A549 (cell line): ENCODE data around the gene CNPY4. TPM values are rescaled to one million over a fixed set of nuclear protein-coding genes. Genes with fewer than 3 reads are reported as not detected.

Experiments used
- ATAC-seq, 2 experiments: fragments of 200-7000 bp in 1 of 2; fragments of >200 bp in 1 of 2; cut with Nextera tagmentation in 1 of 2; cut with Tn5 transposase in 1 of 2; 3 replicates each; pipeline versions ENCODE4 v1.8.0 to v1.9.1; 2018 to 2020; ENCODE audit warnings: mild to moderate bottlenecking in 1 of 2, moderate library complexity in 1 of 2
- CTCF ChIA-PET: fragments of 300-600 bp; sonication (Branson Sonifier 250); formaldehyde crosslinking; extraction: SDS; loops from one replicate; lab custom pipeline; 2021; ENCODE audit warnings: antibody characterized with exemption, inconsistent platforms; lab: Yijun Ruan, JAX
- POLR2A ChIA-PET: fragments of 350-600 bp; formaldehyde crosslinking; extraction: SDS; loops from one replicate; lab custom pipeline; 2021; ENCODE audit warnings: antibody characterized with exemption, inconsistent platforms; lab: Yijun Ruan, JAX
- DNase-seq, 2 experiments: peaks; one replicate each; pipeline versions ENCODE4 v3.0.0 to v3.0.0-alpha.2; 2011 to 2016; ENCODE audit warnings: low read depth in 1 of 2, low spot score in 1 of 2
- FAIRE-seq: peaks from 2 replicates; lab custom pipeline; 2011; peaks lifted over from hg19 to GRCh38; lab: Jason Lieb, UNC
- H3K27ac ChIP-seq, 2 experiments: fragments of >200 bp; sonication (Bioruptor Twin); formaldehyde crosslinking; 3 replicates each; pipeline ENCODE4 v1.5.1; 2016 to 2017
- H3K4me1 ChIP-seq: fragments of >200 bp; sonication (Bioruptor Twin); formaldehyde crosslinking; 3 replicates; pipeline ENCODE4 v1.6.1; 2016
- H3K4me2 ChIP-seq: fragments of >200 bp; sonication (Bioruptor Twin); formaldehyde crosslinking; 3 replicates; pipeline ENCODE4 v1.6.1; 2016
- H3K4me3 ChIP-seq: fragments of >200 bp; sonication (Bioruptor Twin); formaldehyde crosslinking; 3 replicates; pipeline ENCODE4 v1.5.1; 2016
- H3K9me3 ChIP-seq: fragments of >200 bp; sonication (Bioruptor Twin); formaldehyde crosslinking; 3 replicates; pipeline ENCODE4 v1.6.1; 2016
- BHLHE40 ChIP-seq: IDR thresholded peaks from 2 replicates; pipeline ENCODE4 v1.6.1; 2012; ENCODE audit warnings: low read depth, low read length, inconsistent platforms
- CBX2 ChIP-seq: fragments of 200-600 bp; sonication (generic); IDR thresholded peaks from 2 replicates; pipeline ENCODE4 v1.6.1; 2016; ENCODE audit warnings: low read depth, mild to moderate bottlenecking, borderline replicate concordance
- CHD2 ChIP-seq: fragments of 150-350 bp; IDR thresholded peaks from 2 replicates; pipeline ENCODE4 v1.6.1; 2014; ENCODE audit warnings: low read length; ENCODE audit not compliant: partially characterized antibody
- CHD4 ChIP-seq: fragments of 200-600 bp; sonication (generic); IDR thresholded peaks from 2 replicates; pipeline ENCODE4 v1.6.1; 2016; ENCODE audit warnings: antibody characterized with exemption, mild to moderate bottlenecking, borderline replicate concordance
- CTCF ChIP-seq: fragments of >200 bp; sonication (Bioruptor Twin); formaldehyde crosslinking; IDR thresholded peaks from 3 replicates; pipeline ENCODE4 v1.5.1; 2016
- E2F6 ChIP-seq: IDR thresholded peaks from 2 replicates; pipeline ENCODE4 v1.6.1; 2012; ENCODE audit warnings: low read depth, borderline replicate concordance
- EHF ChIP-seq: fragments of 250-450 bp; sonication (Bioruptor Pico); IDR thresholded peaks from 2 replicates; pipeline ENCODE4 v1.5.0; 2020; ENCODE audit warnings: mild to moderate bottlenecking
- EHMT2 ChIP-seq: fragments of 200-600 bp; sonication (generic); IDR thresholded peaks from 2 replicates; pipeline ENCODE4 v1.6.1; 2016; ENCODE audit warnings: antibody characterized with exemption, low read depth, mild to moderate bottlenecking, moderate library complexity
- EP300 ChIP-seq, 2 experiments: fragments of >200 bp; sonication (Bioruptor Twin); formaldehyde crosslinking; IDR thresholded peaks; 2 replicates in 1 of 2; 3 replicates in 1 of 2; pipeline ENCODE4 v1.6.1; 2016 to 2017
- ESRRA ChIP-seq: fragments of 150-350 bp; IDR thresholded peaks from 2 replicates; pipeline ENCODE4 v1.6.1; 2014; ENCODE audit warnings: mild to moderate bottlenecking, low read length, borderline replicate concordance
- FOSB ChIP-seq: fragments of 250-450 bp; sonication (Bioruptor Pico); IDR thresholded peaks from 2 replicates; pipeline ENCODE4 v1.5.0; 2020; ENCODE audit warnings: mild to moderate bottlenecking, moderate library complexity
- FOXS1 ChIP-seq: fragments of 250-450 bp; sonication (Bioruptor Pico); IDR thresholded peaks from 2 replicates; pipeline ENCODE4 v1.5.0; 2020; ENCODE audit warnings: mild to moderate bottlenecking, moderate library complexity
- GATA3 ChIP-seq: IDR thresholded peaks from 2 replicates; pipeline ENCODE4 v1.6.1; 2012; ENCODE audit warnings: borderline replicate concordance
- HDAC2 ChIP-seq: fragments of 200-600 bp; sonication (generic); IDR thresholded peaks from 2 replicates; pipeline ENCODE4 v1.6.1; 2016
- HOXA7 ChIP-seq: fragments of 250-450 bp; sonication (Bioruptor Pico); IDR thresholded peaks from 2 replicates; pipeline ENCODE4 v1.5.0; 2020; ENCODE audit warnings: mild to moderate bottlenecking, moderate library complexity
- HOXB13 ChIP-seq: fragments of 250-450 bp; sonication (Bioruptor Pico); IDR thresholded peaks from 2 replicates; pipeline ENCODE4 v1.5.0; 2020; ENCODE audit warnings: low read depth, mild to moderate bottlenecking, moderate library complexity
- HOXB5 ChIP-seq: fragments of 250-450 bp; sonication (Bioruptor Pico); IDR thresholded peaks from 2 replicates; pipeline ENCODE4 v1.5.0; 2020; ENCODE audit warnings: mild to moderate bottlenecking, moderate library complexity
- JUN ChIP-seq, 2 experiments: fragments of >200 bp; sonication (Bioruptor Twin); formaldehyde crosslinking; IDR thresholded peaks; 2 replicates in 1 of 2; 3 replicates in 1 of 2; pipeline ENCODE4 v1.6.1; 2016 to 2017
- JUNB ChIP-seq: fragments of >200 bp; sonication (Bioruptor Twin); formaldehyde crosslinking; IDR thresholded peaks from 2 replicates; pipeline ENCODE4 v1.6.1; 2016
- KDM5A ChIP-seq: fragments of 200-600 bp; sonication (generic); IDR thresholded peaks from 2 replicates; pipeline ENCODE4 v1.6.1; 2016; ENCODE audit warnings: antibody characterized with exemption, mild to moderate bottlenecking
- MAFK ChIP-seq: fragments of 450-650 bp; IDR thresholded peaks from 2 replicates; pipeline ENCODE4 v1.6.1; 2014; ENCODE audit not compliant: partially characterized antibody
- MAZ ChIP-seq: fragments of 150-350 bp; IDR thresholded peaks from 2 replicates; pipeline ENCODE4 v1.6.1; 2014; ENCODE audit warnings: antibody characterized with exemption, low read depth, low read length, borderline replicate concordance
- MYC ChIP-seq: IDR thresholded peaks from 2 replicates; pipeline ENCODE4 v1.6.1; 2012; ENCODE audit warnings: mild to moderate bottlenecking, inconsistent platforms, low read length, improper control_type of control experiment, borderline replicate concordance
- PHF8 ChIP-seq: fragments of 200-600 bp; sonication (generic); IDR thresholded peaks from 2 replicates; pipeline ENCODE4 v1.6.1; 2016; ENCODE audit warnings: low read depth, mild to moderate bottlenecking, antibody characterized with exemption, moderate library complexity, borderline replicate concordance
- POLR2A ChIP-seq: IDR thresholded peaks from 2 replicates; pipeline ENCODE4 v1.6.1; 2012; ENCODE audit warnings: mild to moderate bottlenecking, low read length
- POLR2AphosphoS2 ChIP-seq: conservative IDR thresholded peaks from 2 replicates; pipeline ENCODE4 v1.6.1; 2012; ENCODE audit warnings: low read length, improper control_type of control experiment, inconsistent platforms
- RAD21 ChIP-seq, 2 experiments: fragments of >200 bp in 1 of 2; sonication (Bioruptor Twin) in 1 of 2; formaldehyde crosslinking in 1 of 2; IDR thresholded peaks in 1 of 2; conservative IDR thresholded peaks in 1 of 2; 2 replicates in 1 of 2; 3 replicates in 1 of 2; pipeline ENCODE4 v1.6.1; 2012 to 2018; ENCODE audit warnings: inconsistent platforms in 1 of 2
- RARB ChIP-seq: fragments of 250-450 bp; sonication (Bioruptor Pico); IDR thresholded peaks from 2 replicates; pipeline ENCODE4 v1.8.0; 2021; ENCODE audit warnings: mild to moderate bottlenecking, moderate library complexity
- RFX5 ChIP-seq: fragments of 450-650 bp; IDR thresholded peaks from 2 replicates; pipeline ENCODE4 v1.7.1; 2014; ENCODE audit warnings: antibody characterized with exemption, mild to moderate bottlenecking, moderate library complexity
- SMC3 ChIP-seq: fragments of >200 bp; sonication (Bioruptor Twin); formaldehyde crosslinking; IDR thresholded peaks from 3 replicates; pipeline ENCODE4 v1.6.1; 2018; ENCODE audit warnings: inconsistent platforms
- SREBF2 ChIP-seq: fragments of 450-650 bp; IDR thresholded peaks from 2 replicates; pipeline ENCODE4 v1.6.1; 2014; ENCODE audit warnings: mild to moderate bottlenecking, moderate library complexity
- TP53 ChIP-seq: fragments of 250-450 bp; sonication (Bioruptor Pico); IDR thresholded peaks from 2 replicates; pipeline ENCODE4 v1.5.0; 2021; ENCODE audit warnings: mild to moderate bottlenecking, moderate library complexity
- ZC3H11A ChIP-seq: fragments of 450-650 bp; IDR thresholded peaks from 2 replicates; pipeline ENCODE4 v1.6.1; 2014; ENCODE audit warnings: antibody characterized with exemption, mild to moderate bottlenecking
- ZFP36 ChIP-seq: fragments of 450-650 bp; IDR thresholded peaks from 2 replicates; pipeline ENCODE4 v1.6.1; 2014; ENCODE audit warnings: borderline replicate concordance; ENCODE audit not compliant: partially characterized antibody
- WGBS: methylation state at CpG from one replicate; pipeline ENCODE4 v1.1.6; 2017; ENCODE audit errors: missing lambda C conversion rate; 5-methylcytosine and 5-hydroxymethylcytosine counted together
- polyA plus RNA-seq, 4 experiments: library from polyadenylated mRNA; depleted of rRNA in 3 of 4; stranded (reverse); fragments of >200 nt; fragmentation: RNase III in 1 of 4; extraction: RNeasy Plus Mini Kit Qiagen cat#74134 plus additional on column Dnase treatment in 1 of 4; gene quantifications; 2 replicates in 3 of 4; 3 replicates in 1 of 4; pipeline ENCODE4 v1.2.3, GENCODE V29; 2011 to 2017

The CNPY4 gene
- polyA plus RNA-seq, 2 of the 4 experiments (the other 2 are of a cell fraction): 11.7 to 22.8 TPM

- TF ChIP-seq HOXA7 (CRISPR knock-in tag) (no peak), EHMT2 (no peak), JUN (IDR thresholded peaks at IDR 0.05) (peak; percentile 63 to 93; a peak in 3 of 5 replicates), CTCF (peak; percentile 95), HOXB5 (CRISPR knock-in tag) (0 out of 2 replicates have a peak, but pooled peaks have one; percentile 20), MAZ (peak; percentile 69), PHF8 (peak; percentile 97), RAD21 (conservative IDR thresholded peaks at IDR 0.05 in 1 of 2, IDR thresholded peaks at IDR 0.05 in 1 of 2) (peak; percentile 76 to 88), E2F6 (peak; percentile 95), MAFK (peak; percentile 100), MYC (peak; percentile 95), BHLHE40 (no peak), TP53 (no peak), CBX2 (no peak), HOXB13 (CRISPR knock-in tag) (0 out of 2 replicates have a peak, but pooled peaks have one; percentile 49), KDM5A (peak; percentile 73; the same call in 1 of the 2 replicates), SMC3 (peak; percentile 89), POLR2A (peak; percentile 69)
Measured at GRCh38 chr7:100081535-100082102, 37.8 kb upstream of the CNPY4 start, which contains the start of gene ZNF3 (continued).

- no peak for DNase-seq
- TF ChIP-seq CHD2 (no peak), EP300 (IDR thresholded peaks at IDR 0.05) (no peak), POLR2AphosphoS2 (no peak), FOXS1 (CRISPR knock-in tag) (no peak), RFX5 (no peak), MYC (no peak)
- TF ChIP-seq, all 56 proteins: peak for 0
- H3K4me3 ChIP-seq: no peak overlapping the region
- H3K9me3 ChIP-seq: peaks cover 8% of the 10 kb centered on the region; the same call in 2 of the 3 replicates
- no peak overlapping the region for H3K27ac ChIP-seq
- CTCF ChIA-PET: interaction anchor here (0.7 to 2.3 kb wide), 11 partner anchors 9 to 325 kb away, joined by 3 to 14 read pairs (median 4); no protein-coding TSS in a partner anchor
- peaks cover 7% of the 10 kb centered on the region; the same call in 2 of the 3 replicates for H3K4me1 ChIP-seq
- ATAC-seq (no peak), FAIRE-seq (no peak)
- POLR2A ChIA-PET: no interaction called here
- no peak overlapping the region for H3K4me2 ChIP-seq
- 64% methylated on average over 4 of the region's 4 CpGs for WGBS
Measured at GRCh38 chr7:100082978-100083377, 36.5 kb upstream of the CNPY4 start.

- no peak for FAIRE-seq
- Histone ChIP-seq H3K27ac (no peak overlapping the region), H3K4me1 (peaks cover 14% of the 10 kb centered on the region), H3K4me3 (no peak overlapping the region), H3K4me2 (no peak overlapping the region), H3K9me3 (no peaks in the 10 kb centered on the region)
- POLR2A ChIA-PET: interaction anchor here (0.7 to 0.9 kb wide), 2 partner anchors 16 to 90 kb away, joined by 3 read pairs; partner anchors contain the start of gene AP4M1
- DNase-seq: no peak
- 51% methylated on average over 3 of the region's 3 CpGs for WGBS
- no peak for ATAC-seq
- CTCF ChIA-PET: interaction anchor here (1.3 to 2.2 kb wide), 2 partner anchors 36 to 92 kb away, joined by 4 to 6 read pairs; partner anchors contain the start of gene ZSCAN21
- TF ChIP-seq ZC3H11A: no peak
- TF ChIP-seq ZFP36: no peak
- no peak for TF ChIP-seq JUN (IDR thresholded peaks at IDR 0.05)
- no peak for TF ChIP-seq MYC
- no peak for TF ChIP-seq ESRRA
- TF ChIP-seq GATA3: no peak
- no peak for TF ChIP-seq RARB (CRISPR knock-in tag)
- TF ChIP-seq RAD21 (conservative IDR thresholded peaks at IDR 0.05 in 1 of 2, IDR thresholded peaks at IDR 0.05 in 1 of 2): no peak
- TF ChIP-seq HDAC2: no peak
- TF ChIP-seq MAFK: no peak
- no peak for TF ChIP-seq BHLHE40
- no peak for TF ChIP-seq JUNB
- TF ChIP-seq HOXA7 (CRISPR knock-in tag): no peak
- TF ChIP-seq TP53: no peak
- no peak for TF ChIP-seq CHD4
- TF ChIP-seq EHF: no peak
- no peak for TF ChIP-seq SREBF2
- no peak for TF ChIP-seq FOSB
Measured at GRCh38 chr7:100085515-100085914, 33.9 kb upstream of the CNPY4 start.
